H9 (cell line): ENCODE data around the gene PNMA1. TPM values are rescaled to one million over a fixed set of nuclear protein-coding genes. Genes with fewer than 3 reads are reported as not detected.

ENCODE experiments used
- DNase-seq: peaks from one replicate; pipeline ENCODE4 v3.0.0-alpha.2; 2017
- H2AFZ ChIP-seq: one replicate; pipeline ENCODE4 v1.6.1; 2013; ENCODE audit warnings: mild to moderate bottlenecking, low read length, control low read depth, moderate library complexity
- H2AK5ac ChIP-seq: 2 replicates; pipeline ENCODE4 v1.6.1; 2013; ENCODE audit warnings: low read length, control low read depth, mixed read lengths; ENCODE audit not compliant: insufficient read length
- H2BK120ac ChIP-seq: one replicate; pipeline ENCODE4 v1.6.1; 2013; ENCODE audit warnings: low read depth, mild to moderate bottlenecking, low read length, control low read depth, inconsistent platforms; ENCODE audit not compliant: poor library complexity, severe bottlenecking
- H2BK12ac ChIP-seq: 2 replicates; pipeline ENCODE4 v1.6.1; 2013; ENCODE audit warnings: low read length, control low read depth, mixed read lengths, low read depth; ENCODE audit not compliant: insufficient read length
- H2BK15ac ChIP-seq: 2 replicates; pipeline ENCODE4 v1.6.1; 2013; ENCODE audit warnings: low read depth, low read length, control low read depth
- H2BK20ac ChIP-seq: one replicate; pipeline ENCODE4 v1.6.1; 2013; ENCODE audit warnings: low read depth, mild to moderate bottlenecking, low read length, control low read depth, inconsistent platforms; ENCODE audit not compliant: poor library complexity, severe bottlenecking
- H2BK5ac ChIP-seq: 2 replicates; pipeline ENCODE4 v1.6.1; 2013; ENCODE audit warnings: low read length, control low read depth, mixed read lengths; ENCODE audit not compliant: insufficient read length
- H3K14ac ChIP-seq: 2 replicates; pipeline ENCODE4 v1.6.1; 2013; ENCODE audit warnings: low read length, control low read depth; ENCODE audit not compliant: insufficient read depth
- H3K18ac ChIP-seq: 2 replicates; pipeline ENCODE4 v1.6.1; 2013; ENCODE audit warnings: low read depth, mild to moderate bottlenecking, mixed read lengths, low read length, control low read depth; ENCODE audit not compliant: insufficient read length
- H3K23ac ChIP-seq: 2 replicates; pipeline ENCODE4 v1.6.1; 2013; ENCODE audit warnings: low read length, control low read depth, mixed read lengths, low read depth; ENCODE audit not compliant: insufficient read length
- H3K23me2 ChIP-seq: 2 replicates; pipeline ENCODE4 v1.6.1; 2013; ENCODE audit warnings: low read depth, mild to moderate bottlenecking, mixed read lengths, low read length, control low read depth; ENCODE audit not compliant: insufficient read length, poor library complexity, severe bottlenecking
- H3K27ac ChIP-seq: 2 replicates; pipeline ENCODE4 v1.5.1; 2013; ENCODE audit warnings: low read length, control low read depth, mixed read lengths, low read depth; ENCODE audit not compliant: insufficient read length
- H3K27me3 ChIP-seq: 2 replicates; pipeline ENCODE4 v1.6.1; 2013; ENCODE audit warnings: low read length, control low read depth, inconsistent platforms; ENCODE audit not compliant: insufficient read depth
- H3K4ac ChIP-seq: 2 replicates; pipeline ENCODE4 v1.6.1; 2013; ENCODE audit warnings: low read depth, mild to moderate bottlenecking, control low read depth, inconsistent platforms, low read length, moderate library complexity
- H3K4me1 ChIP-seq: 2 replicates; pipeline ENCODE4 v1.6.1; 2013; ENCODE audit warnings: low read length, control low read depth, inconsistent platforms; ENCODE audit not compliant: insufficient read depth
- H3K4me2 ChIP-seq: 2 replicates; pipeline ENCODE4 v1.6.1; 2013; ENCODE audit warnings: low read length, control low read depth, mixed read lengths; ENCODE audit not compliant: insufficient read length, insufficient read depth
- H3K56ac ChIP-seq: 2 replicates; pipeline ENCODE4 v1.6.1; 2013; ENCODE audit warnings: low read depth, mild to moderate bottlenecking, mixed read lengths, low read length, control low read depth; ENCODE audit not compliant: insufficient read length
- H3K79me1 ChIP-seq: 2 replicates; pipeline ENCODE4 v1.6.1; 2013; ENCODE audit warnings: low read depth, mild to moderate bottlenecking, moderate library complexity, low read length, control low read depth, inconsistent platforms; ENCODE audit not compliant: insufficient read depth, poor library complexity, severe bottlenecking
- H3K79me2 ChIP-seq: 2 replicates; pipeline ENCODE4 v1.6.1; 2013; ENCODE audit warnings: low read length, control low read depth, inconsistent platforms; ENCODE audit not compliant: insufficient read depth
- H3K9ac ChIP-seq: 2 replicates; pipeline ENCODE4 v1.6.1; 2013; ENCODE audit warnings: low read length, control low read depth, mixed read lengths; ENCODE audit not compliant: insufficient read length; ENCODE audit errors: extremely low read depth
- H3K9me3 ChIP-seq: one replicate; pipeline ENCODE4 v1.6.1; 2013; ENCODE audit warnings: low read depth, low read length, inconsistent platforms; ENCODE audit not compliant: control insufficient read depth
- H3T11ph ChIP-seq: one replicate; pipeline ENCODE4 v1.6.1; 2013; ENCODE audit warnings: mild to moderate bottlenecking, low read length, control low read depth, inconsistent platforms
- H4K20me1 ChIP-seq: one replicate; pipeline ENCODE4 v1.6.1; 2013; ENCODE audit not compliant: control insufficient read depth, insufficient read length, insufficient read depth
- H4K5ac ChIP-seq: 2 replicates; pipeline ENCODE4 v1.6.1; 2013; ENCODE audit warnings: low read depth, mild to moderate bottlenecking, mixed read lengths, low read length, control low read depth; ENCODE audit not compliant: insufficient read length
- H4K8ac ChIP-seq: replicated peaks from 2 replicates; pipeline ENCODE4 v1.6.1; 2013; ENCODE audit warnings: low read length, control low read depth, mixed read lengths, low read depth; ENCODE audit not compliant: insufficient read length
- H4K91ac ChIP-seq: 2 replicates; pipeline ENCODE4 v1.6.1; 2013; ENCODE audit warnings: low read depth, mild to moderate bottlenecking, moderate library complexity, mixed read lengths, low read length, control low read depth; ENCODE audit not compliant: insufficient read length
- H3K27ac Mint-ChIP-seq, 3 experiments: 2 replicates in 2 of 3; 3 replicates in 1 of 3; pipeline ENCODE4 v1.8.0; 2020 to 2021; ENCODE audit warnings: mixed read lengths in 3 of 3, mild to moderate bottlenecking in 1 of 3, moderate library complexity in 1 of 3
- H3K27me3 Mint-ChIP-seq: 2 replicates; pipeline ENCODE4 v1.8.0; 2021; ENCODE audit warnings: low read depth, mild to moderate bottlenecking, moderate library complexity, mixed read lengths
- H3K36me3 Mint-ChIP-seq, 3 experiments: 2 replicates in 2 of 3; 3 replicates in 1 of 3; pipeline ENCODE4 v1.8.0; 2020 to 2021; ENCODE audit warnings: low read depth in 3 of 3, mixed read lengths in 3 of 3; ENCODE audit not compliant: insufficient read depth in 1 of 3
- H3K4me1 Mint-ChIP-seq, 2 experiments: 2 replicates each; pipeline ENCODE4 v1.8.0; 2020; ENCODE audit warnings: mixed read lengths in 2 of 2
- H3K4me3 Mint-ChIP-seq, 2 experiments: 2 replicates in 1 of 2; 3 replicates in 1 of 2; pipeline ENCODE4 v1.8.0; 2020 to 2021; ENCODE audit warnings: mild to moderate bottlenecking in 2 of 2, mixed read lengths in 2 of 2, moderate library complexity in 1 of 2
- H3K9me3 Mint-ChIP-seq, 2 experiments: 2 replicates in 1 of 2; 3 replicates in 1 of 2; pipeline ENCODE4 v1.8.0; 2020; ENCODE audit warnings: mild to moderate bottlenecking in 2 of 2, mixed read lengths in 2 of 2, moderate library complexity in 1 of 2
- CTCF ChIP-seq: fragments of 200-600 bp; sonication (generic); conservative IDR thresholded peaks from 3 replicates; pipeline ENCODE4 v1.8.0; 2021; ENCODE audit warnings: antibody characterized with exemption, mild to moderate bottlenecking
- WGBS: extraction: QIAGEN DNeasy Blood & Tissue Kit; methylation state at CpG from one replicate; pipeline ENCODE4 v1.1.7; 2013; ENCODE audit warnings: missing lambda C conversion rate, low lambda C conversion rate, mixed read lengths; ENCODE audit not compliant: insufficient read length; ENCODE audit errors: extremely low coverage; 5-methylcytosine and 5-hydroxymethylcytosine counted together
- total RNA-seq: library from RNA; stranded (reverse); gene quantifications from 2 replicates; pipeline ENCODE4 v1.2.1, GENCODE V29; 2021

Gene PNMA1
- total RNA-seq, 1 experiment from 2014 or later: 56.1 TPM

- Mint-ChIP-seq H3K9me3 (no peaks in the 10 kb centered on the region; a peak in 1 of 5 replicates), H3K4me1 (peaks cover 51 to 56% of the 10 kb centered on the region in 2 experiments), H3K27me3 (peaks cover 7% of the 10 kb centered on the region), H3K4me3 (peak overlapping the region; percentile 76 to 92), H3K27ac (peak overlapping the region; percentile 79 to 97 (median 95)), H3K36me3 (peaks cover 0 to 9% (median 5%) of the 10 kb centered on the region in 3 experiments; a peak in 3 of 7 replicates)
- DNase-seq: peak; percentile 70
- Histone ChIP-seq H3K56ac (no peak overlapping the region), H2BK5ac (no peak overlapping the region), H2AFZ (no peak overlapping the region), H2AK5ac (no peak overlapping the region), H3K23ac (no peak overlapping the region), H3T11ph (no peak overlapping the region), H2BK120ac (peak overlapping the region; percentile 1), H3K27ac (no peak overlapping the region), H3K4me2 (peak overlapping the region; percentile 35), H3K4ac (no peak overlapping the region), H3K4me1 (peaks cover 6% of the 10 kb centered on the region; the same call in 1 of the 2 replicates), H3K9ac (no peak overlapping the region), H3K79me1 (no peaks in the 10 kb centered on the region), H3K14ac (peak overlapping the region; percentile 89; the same call in 1 of the 2 replicates), H3K18ac (peak overlapping the region; percentile 91), H3K9me3 (no peaks in the 10 kb centered on the region), H4K8ac (no peak overlapping the region), H2BK12ac (no peak overlapping the region), H4K5ac (no peak overlapping the region), H3K79me2 (no peaks in the 10 kb centered on the region; the same call in 1 of the 2 replicates), H3K27me3 (no peaks in the 10 kb centered on the region), H3K23me2 (peaks cover 19% of the 10 kb centered on the region), H4K91ac (no peak overlapping the region), H2BK20ac (no peak overlapping the region), H4K20me1 (no peaks in the 10 kb centered on the region), H2BK15ac (no peak overlapping the region)
- no peak for TF ChIP-seq CTCF
- no CpG with 5 or more reads among the region's 20 CpGs for WGBS
Observed at GRCh38 chr14:73717711-73718417, 3.7 kb upstream of the PNMA1 start.
